ENCODE results near the gene LARP7. TPM values are rescaled to one million over a fixed set of nuclear protein-coding genes. Genes with fewer than 3 reads are reported as not detected.
"Not testable (repeated sequence)": the region's sequence is repeated elsewhere in the genome, so short reads cannot be mapped to it uniquely, and the experiment has no call there.

The LARP7 gene
- 14.7 TPM for total RNA-seq

- ATAC-seq (peak; percentile 93), DNase-seq (ENCODE audit: low spot score) (peak; percentile 99)
Observed at GRCh38 chr4:112636688-112637551, at the start of gene LARP7, which contains the start of gene ZGRF1. TSS of gene LARP7 (plus strand) at chr4:112637143. CDS start at chr4:112644670, 7,527 bp downstream. TSS of gene ZGRF1 (minus strand) at chr4:112636909. CDS start at chr4:112633176, 3,733 bp downstream.

- ATAC-seq (no peak), DNase-seq (ENCODE audit: low spot score) (no peak)
Observed at GRCh38 chr4:112589206-112589605, 47.7 kb upstream of the LARP7 start.

- DNase-seq (ENCODE audit: low spot score) (no peak), ATAC-seq (no peak)
Observed at GRCh38 chr4:112591593-112591992, 45.4 kb upstream of the LARP7 start.

- DNase-seq (ENCODE audit: low spot score) (no peak), ATAC-seq (no peak)
Observed at GRCh38 chr4:112592717-112593116, 44.2 kb upstream of the LARP7 start.

GRCh38 chr4:112593438-112594133 lies 43.4 kb upstream of the LARP7 start:
- DNase-seq (ENCODE audit: low spot score) (no peak), ATAC-seq (no peak)

- ATAC-seq (no peak), DNase-seq (ENCODE audit: low spot score) (no peak)
Observed at GRCh38 chr4:112594993-112595392, 42.0 kb upstream of the LARP7 start.

- ATAC-seq (peak; percentile 91), DNase-seq (ENCODE audit: low spot score) (no peak)
Observed at GRCh38 chr4:112604589-112604988, 32.4 kb upstream of the LARP7 start.

GRCh38 chr4:112612814-112613213 lies 24.1 kb upstream of the LARP7 start:
- DNase-seq (ENCODE audit: low spot score); ATAC-seq: not testable (repeated sequence)

GRCh38 chr4:112616984-112617383 lies 20.0 kb upstream of the LARP7 start:
- DNase-seq (ENCODE audit: low spot score) (no peak), ATAC-seq (no peak)

GRCh38 chr4:112626228-112626627 lies 10.7 kb upstream of the LARP7 start:
- DNase-seq (ENCODE audit: low spot score) (no peak), ATAC-seq (no peak)

GRCh38 chr4:112633477-112634235 lies 3.3 kb upstream of the LARP7 start:
- no peak for DNase-seq (ENCODE audit: low spot score)
- no peak for ATAC-seq

- ATAC-seq (no peak), DNase-seq (ENCODE audit: low spot score) (no peak)
Observed at GRCh38 chr4:112637552-112637866, 566 bp downstream of the LARP7 start.

GRCh38 chr4:112642526-112642925 lies 5.6 kb downstream of the LARP7 start:
- ATAC-seq: no peak
- DNase-seq (ENCODE audit: low spot score): no peak

- not testable (repeated sequence) for ATAC-seq; DNase-seq (ENCODE audit: low spot score)
Observed at GRCh38 chr4:112644595-112645535, 7.9 kb downstream of the LARP7 start.

- no peak for DNase-seq (ENCODE audit: low spot score)
- ATAC-seq: no peak
Observed at GRCh38 chr4:112645541-112646329, 8.8 kb downstream of the LARP7 start.

- DNase-seq (ENCODE audit: low spot score) (no peak), ATAC-seq (no peak)
Observed at GRCh38 chr4:112646632-112647537, 9.9 kb downstream of the LARP7 start.

GRCh38 chr4:112647785-112648184 lies 10.8 kb downstream of the LARP7 start:
- ATAC-seq (no peak), DNase-seq (ENCODE audit: low spot score) (no peak)

GRCh38 chr4:112648263-112649054 lies 11.5 kb downstream of the LARP7 start:
- no peak for ATAC-seq

More at GRCh38 chr4:112648263-112649054, 11.5 kb downstream of the LARP7 start:
- DNase-seq (ENCODE audit: low spot score): no peak
